HG02970 (cell line): Measurements from ENCODE around the gene FAM210B.
"Not testable (repeated sequence)": the region's sequence is repeated elsewhere in the genome, so short reads cannot be mapped to it uniquely, and the experiment has no call there.

Source experiments
- ATAC-seq: cut with Tn5 transposase; IDR thresholded peaks from one replicate; pipeline ENCODE4 v1.9.1; 2021; ENCODE audit warnings: mild to moderate bottlenecking, moderate library complexity, moderate number of reproducible peaks; ENCODE audit not compliant: unreplicated experiment, low FRiP score

Gene FAM210B

DNA sequence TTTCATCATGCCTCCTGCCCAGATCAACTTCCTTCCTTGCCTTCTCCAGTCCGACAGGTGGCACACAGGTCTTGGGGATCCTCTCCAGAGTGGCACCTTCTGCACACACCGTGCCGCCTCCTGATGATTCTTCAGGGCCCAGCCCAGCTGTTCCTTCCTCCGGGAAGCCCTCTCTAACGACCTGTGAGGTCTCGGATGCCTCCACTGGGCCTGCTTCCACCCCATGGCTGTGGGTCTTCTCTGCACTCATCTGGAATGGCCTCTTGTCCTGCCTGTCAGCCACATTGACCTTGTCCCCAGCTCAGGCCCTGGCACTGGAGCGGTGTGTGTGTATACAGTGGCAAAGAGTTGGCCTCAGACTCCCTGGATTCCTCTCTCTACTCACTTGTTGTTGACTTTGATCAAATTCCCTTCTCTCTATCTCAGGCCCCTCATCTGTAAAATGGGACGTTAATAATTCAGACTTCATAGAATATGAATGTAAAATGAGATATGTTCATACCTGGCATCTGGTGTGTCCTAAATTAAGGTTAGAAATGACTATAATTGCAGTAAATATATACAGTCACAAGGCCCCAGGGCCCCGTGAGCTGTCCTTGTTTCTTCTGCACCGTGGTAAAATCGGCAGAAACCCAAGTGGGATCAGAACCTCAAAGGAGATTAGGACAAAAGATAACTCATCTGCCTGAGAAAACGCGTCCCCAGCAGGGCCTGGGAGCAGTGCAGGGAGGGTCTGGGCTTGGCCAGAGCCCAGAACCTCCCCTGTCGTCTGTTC lies 1.5 kb downstream of the FAM210B start:
- ATAC-seq: no peak

DNA sequence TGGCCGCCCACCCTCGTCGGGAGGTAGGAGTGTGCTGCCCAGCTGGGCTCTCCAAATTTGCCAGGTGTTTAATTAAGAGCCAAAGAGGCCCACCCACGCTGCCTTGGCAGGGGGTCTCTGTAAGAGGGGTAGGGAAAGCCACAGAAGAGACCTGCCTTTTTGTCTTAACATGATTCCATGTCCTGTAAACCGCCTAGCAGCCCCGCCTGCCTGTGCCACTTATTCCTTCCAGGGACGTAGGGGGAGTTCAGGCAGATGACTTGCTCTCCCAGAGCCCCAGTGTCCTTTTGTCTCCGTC lies 2.1 kb downstream of the FAM210B start:
- no peak for ATAC-seq

DNA sequence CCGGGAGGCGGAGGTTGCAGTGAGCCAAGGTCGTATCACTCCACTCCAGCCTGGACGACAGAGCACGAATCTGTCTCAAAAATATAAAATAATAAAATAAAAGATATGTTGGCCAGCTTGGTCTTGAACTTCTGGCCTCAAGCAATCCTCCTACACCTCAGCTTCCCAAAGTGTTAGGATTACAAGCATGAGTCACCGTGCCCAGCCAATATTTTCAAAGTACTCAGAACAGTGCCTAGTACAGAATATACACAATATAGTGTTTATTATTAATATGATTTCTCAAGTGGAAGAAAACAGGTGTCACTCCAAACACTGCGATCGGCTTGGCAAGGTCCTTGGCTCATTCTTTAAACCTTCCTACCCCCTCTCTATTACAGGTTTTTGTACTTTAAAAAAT lies 3.1 kb downstream of the FAM210B start:
- ATAC-seq: no peak

DNA sequence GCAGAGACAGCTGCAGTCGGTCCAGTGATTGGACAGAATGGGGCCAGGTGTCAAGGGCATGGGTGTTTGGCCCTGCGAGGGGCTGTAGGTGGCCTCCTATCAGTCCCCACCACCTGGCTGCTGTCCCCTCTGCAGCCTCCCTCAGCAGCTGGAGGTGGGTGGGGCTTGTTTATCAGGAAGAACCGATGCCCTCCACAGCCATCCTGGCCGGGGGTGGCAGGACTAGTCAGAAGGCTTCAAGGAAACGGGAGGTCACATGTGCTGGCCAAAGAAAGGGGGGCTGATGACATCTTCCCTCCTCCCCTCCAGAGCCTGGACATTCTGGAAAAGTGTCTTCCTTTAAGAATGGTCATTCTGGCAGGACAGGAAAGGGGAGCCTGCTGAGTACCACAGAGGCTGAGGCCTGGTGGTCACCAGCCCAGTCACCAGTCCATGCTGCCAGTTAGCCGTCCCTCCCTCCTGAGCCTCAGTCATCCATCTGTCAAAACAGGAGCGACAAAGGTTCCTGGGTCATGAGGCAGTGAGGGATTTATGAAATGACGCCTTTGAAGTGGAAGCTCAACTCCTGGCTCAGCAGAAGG lies 4.1 kb downstream of the FAM210B start:
- ATAC-seq: no peak

DNA sequence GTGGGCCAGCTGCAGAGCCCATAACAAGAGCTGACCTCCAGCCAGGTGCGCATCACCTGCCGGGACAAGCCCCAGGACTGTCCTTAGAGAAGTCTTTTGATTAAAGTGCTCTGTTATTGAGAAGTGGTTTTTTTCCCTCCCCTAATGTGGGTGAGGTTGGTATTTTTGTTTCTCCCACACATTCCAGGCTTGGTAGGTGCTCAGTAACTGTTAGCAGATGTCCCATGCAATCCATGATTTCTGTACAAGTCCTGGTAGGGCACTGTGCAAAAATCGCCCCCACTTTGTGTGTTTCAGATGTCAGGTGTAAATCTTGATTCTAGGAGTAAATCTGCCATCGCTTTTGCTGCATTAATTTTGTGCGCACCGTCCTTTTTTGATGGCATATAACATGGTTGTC lies 4.7 kb downstream of the FAM210B start:
- no peak for ATAC-seq

DNA sequence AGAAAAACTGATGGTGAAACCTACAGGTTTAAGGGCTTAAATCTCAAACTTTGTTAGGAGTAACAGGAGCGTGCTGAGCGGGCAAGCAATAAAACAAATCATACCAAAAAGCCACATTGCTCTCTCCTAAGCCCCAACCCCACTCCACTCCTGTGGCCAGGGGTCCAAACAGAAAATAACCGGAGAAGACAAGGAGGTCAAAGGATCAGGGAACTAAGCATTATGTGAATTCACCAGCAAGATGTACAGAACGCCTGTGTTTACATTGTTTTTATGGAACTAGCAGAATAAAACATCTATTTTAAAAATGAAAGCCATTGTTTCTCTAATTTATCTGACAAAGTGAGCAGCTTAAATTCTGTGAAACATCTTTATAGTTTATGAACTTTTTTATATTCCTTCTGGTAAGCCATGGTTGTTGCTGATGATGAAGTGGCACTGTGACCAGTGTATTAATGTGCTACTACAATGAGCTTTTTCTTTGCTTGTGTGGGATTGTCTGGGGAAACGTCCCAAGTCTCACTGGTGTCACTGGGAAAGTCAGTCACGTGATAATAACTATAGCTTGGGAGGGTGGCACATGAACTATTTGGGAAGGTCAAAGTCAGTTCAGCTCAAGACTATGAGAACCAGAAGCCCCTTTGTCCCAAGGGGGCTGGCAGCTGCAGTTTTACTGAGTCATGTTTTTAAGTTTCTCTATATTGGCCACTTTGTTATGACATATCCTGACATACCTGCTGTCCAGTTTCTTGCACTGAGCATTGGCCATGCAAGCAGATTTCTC lies 9.8 kb downstream of the FAM210B start:
- ATAC-seq: no peak

DNA sequence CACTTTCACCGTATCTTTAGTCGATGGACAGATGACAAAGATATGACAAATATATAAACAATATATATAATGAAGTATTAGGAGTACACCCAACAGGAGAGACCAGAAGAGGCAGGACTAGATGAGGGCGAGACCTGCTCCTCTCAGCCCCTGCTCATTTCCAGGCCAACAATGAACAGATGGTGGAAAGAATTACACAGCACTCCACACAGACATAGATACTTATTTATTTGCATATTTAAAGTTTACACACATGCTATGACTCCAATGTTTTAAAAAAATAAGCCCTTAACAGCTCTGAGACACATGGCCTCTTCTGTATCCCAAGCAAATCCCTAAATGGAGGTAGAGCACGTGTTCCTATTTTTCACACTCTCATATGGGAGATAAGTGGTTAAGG lies 10.4 kb downstream of the FAM210B start:
- ATAC-seq: no peak

DNA sequence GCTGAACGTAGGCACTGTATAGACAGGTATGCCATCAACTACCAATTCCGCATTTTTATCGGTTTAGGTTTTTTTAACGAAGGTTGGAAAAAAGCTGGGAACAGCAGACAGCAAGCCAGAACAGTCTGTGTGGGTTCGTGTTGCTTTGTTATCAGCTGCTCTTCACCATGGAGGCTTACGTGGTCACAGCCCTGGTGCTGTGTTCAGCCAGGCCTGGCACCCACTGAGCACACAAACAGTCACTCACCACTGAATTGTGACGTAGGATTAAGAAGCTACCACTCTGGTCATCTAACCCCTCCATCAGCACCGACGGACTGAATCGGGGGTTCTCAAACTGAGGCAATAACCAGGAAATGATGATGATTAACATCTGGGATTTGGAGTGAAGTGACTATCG lies 13.2 kb downstream of the FAM210B start:
- ATAC-seq: no peak

DNA sequence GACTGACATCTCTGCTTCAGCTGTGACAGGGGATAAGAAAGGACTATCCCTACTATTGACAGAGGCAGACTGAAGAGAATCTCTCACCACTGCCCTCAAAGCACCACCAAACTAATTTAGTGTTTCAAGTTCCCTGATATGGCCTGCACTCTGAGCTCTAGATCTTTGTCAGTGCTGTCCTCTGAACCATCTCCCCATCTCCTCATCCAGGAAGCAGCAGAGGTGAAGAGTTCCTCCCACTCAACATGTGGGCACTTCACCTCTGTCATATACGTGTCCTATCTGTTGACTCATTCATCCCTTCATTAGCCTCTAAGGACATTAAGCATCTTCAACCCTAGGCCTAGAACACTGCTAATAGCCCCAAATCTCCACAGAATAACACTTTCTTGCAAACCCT lies 14.1 kb downstream of the FAM210B start:
- ATAC-seq: no peak

DNA sequence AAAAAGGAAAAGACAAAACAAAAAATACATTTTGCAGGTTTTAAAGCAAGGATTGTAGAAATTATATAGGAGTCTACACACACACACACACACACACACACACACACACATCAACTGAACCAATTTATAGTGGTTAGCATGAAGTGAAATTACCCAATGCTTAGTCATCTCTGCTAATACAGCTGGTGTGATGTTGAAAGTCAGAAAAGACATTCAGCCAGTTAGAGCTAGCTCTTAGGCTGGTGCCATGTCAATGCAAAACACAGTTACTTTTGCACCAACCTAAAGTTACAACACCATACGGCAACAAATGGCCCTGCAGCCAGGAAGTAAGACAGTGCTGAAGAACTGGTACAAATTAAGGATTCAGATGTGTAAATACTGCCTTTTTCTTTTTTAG lies 15.2 kb downstream of the FAM210B start:
- no peak for ATAC-seq

DNA sequence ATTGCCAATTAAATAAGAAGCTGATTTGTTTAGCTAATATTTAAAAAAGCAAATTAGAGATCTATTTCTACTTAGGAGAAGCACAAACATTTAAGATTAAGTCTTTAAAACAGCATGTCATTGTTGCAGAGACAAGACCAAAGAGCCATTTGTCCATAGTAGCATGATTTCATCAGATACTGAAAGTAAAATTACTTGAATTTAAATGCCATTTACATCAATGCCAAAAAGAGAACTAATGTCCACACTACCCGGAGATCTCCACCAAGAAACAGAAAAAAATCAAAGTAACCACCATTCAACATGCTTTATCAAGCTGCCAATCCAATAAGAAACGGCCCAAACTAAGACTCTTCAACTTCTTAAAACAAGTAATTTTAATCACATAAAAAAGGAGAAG lies 17.6 kb downstream of the FAM210B start:
- no peak for ATAC-seq

DNA sequence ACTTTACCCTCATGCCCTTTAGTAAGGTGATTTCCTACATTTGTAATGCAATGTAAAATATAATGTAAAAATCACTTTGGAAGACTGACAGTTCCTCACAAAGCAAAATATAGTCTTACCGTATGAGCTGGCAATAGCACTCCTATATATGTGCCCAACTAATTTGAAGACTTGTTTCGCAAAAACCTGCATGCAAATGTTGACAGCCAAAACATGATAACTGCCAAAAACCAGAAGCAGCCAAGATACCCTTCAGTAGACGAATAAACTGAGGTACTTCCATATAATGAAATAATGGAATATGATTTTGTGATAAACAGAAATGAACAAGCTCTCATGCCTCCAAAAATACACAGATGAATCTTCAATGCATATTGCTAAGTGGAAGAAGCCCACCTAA lies 19.6 kb downstream of the FAM210B start:
- ATAC-seq: no peak

DNA sequence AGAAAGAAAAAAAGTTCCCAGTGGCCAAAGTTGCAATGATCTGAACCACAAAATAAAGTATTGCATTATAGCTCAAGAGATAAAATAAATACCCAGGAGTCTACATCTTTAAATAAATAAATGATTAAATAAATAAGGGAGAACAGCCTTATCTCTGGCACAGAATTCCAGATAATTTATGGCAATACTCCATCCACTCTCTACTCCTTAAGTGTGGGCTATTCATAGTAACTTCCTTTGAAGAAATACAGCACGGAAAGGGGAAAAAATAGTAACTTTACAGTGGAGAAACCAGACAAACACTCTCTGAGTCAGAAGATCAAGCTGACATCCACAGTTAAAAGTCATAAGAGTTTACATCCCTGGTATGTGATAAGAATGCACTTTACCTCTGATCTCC lies 21.6 kb downstream of the FAM210B start:
- no peak for ATAC-seq

DNA sequence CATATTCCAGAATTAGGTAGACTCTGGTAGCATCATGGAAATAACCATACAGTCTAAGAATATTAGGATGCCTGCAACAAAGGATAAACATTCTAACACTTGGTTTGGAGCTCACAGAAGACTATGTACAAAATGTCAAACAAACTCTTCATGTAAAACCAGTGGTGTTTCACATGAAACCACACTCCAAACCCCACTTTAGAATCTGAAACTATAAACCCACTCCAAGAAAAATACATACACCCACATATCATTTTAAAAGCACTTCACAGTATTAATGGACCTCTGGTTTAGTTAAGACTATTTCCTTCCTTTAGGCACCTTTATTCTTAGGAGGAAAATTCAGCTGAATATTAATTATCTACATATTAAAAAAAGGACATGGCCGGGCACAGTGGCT lies 22.7 kb downstream of the FAM210B start:
- no peak for ATAC-seq

DNA sequence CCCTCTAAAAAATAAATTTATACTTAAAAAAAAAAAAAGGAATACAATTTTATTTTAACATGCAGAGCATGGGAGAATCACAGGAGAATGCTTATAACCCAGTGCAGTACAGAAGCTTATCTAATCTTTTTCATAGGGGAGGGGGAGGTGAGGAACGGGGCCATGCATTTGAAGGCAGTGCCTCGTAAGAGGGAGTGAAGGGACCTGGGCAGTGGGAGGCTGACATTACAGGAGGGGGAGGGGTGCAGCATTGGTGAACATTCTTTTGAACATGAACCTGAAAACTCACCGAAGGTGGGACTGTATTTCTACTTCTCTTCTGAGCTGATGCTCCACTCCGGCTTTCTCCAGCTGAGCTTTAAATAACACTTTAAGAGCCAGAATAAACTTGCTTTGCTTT lies 23.9 kb downstream of the FAM210B start:
- no peak for ATAC-seq

DNA sequence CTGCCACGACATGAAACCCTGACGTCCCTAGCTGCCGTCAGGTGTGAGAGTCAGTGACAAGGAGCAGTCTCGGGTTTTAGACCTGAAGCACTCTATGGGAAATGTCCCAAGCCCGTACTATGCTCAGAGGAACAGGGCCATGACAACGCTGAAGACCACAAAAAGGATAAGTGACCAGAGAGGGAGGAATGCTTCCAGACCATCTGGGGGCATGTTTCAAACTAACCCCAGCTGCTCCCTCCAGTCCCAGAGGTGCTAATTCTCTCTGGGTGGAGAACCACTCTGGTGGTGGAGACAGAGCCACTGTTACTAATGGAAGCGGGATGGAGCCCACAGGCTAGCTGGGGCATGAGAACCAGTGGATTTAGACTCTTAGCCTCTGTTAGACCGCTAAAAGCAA lies 24.6 kb downstream of the FAM210B start:
- no peak for ATAC-seq

DNA sequence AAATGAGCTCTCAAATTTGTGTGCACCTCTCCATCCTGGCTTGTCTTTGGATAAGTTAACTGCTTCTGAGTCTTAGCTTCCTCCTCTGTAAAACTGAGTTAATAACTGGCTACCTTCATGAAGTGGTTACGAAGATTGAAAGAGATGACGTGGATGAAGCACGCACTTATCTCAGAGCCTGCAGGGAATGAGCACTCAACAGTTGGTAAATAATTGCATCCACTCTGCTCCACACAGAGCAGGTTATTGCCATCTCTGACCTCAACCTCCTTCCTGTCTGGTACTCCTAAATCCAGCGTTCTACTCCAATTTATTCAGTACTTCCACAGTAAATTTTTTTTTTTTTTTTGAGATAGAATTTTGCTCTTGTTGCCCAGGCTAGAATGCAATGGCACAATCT lies 26.4 kb downstream of the FAM210B start:
- ATAC-seq: no peak

DNA sequence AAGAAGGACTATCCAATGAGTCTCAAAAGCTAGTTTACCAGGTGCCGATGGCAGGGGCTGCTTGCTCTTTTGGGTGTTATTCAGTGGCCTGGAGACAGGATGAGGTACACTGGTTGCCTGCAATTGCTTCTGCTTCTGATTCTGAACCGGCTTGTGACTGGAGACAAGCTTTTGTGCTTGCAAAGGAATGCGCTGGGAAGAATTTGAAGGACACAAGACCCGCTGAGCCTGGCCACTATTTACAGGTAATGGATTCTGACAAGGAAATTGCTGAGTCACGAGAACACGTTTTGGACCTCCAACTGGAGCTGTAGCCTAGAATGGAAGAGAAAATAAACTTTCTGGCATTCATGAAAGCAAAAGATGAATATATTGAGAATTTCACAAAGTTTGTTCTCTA lies 27.4 kb downstream of the FAM210B start:
- no peak for ATAC-seq

DNA sequence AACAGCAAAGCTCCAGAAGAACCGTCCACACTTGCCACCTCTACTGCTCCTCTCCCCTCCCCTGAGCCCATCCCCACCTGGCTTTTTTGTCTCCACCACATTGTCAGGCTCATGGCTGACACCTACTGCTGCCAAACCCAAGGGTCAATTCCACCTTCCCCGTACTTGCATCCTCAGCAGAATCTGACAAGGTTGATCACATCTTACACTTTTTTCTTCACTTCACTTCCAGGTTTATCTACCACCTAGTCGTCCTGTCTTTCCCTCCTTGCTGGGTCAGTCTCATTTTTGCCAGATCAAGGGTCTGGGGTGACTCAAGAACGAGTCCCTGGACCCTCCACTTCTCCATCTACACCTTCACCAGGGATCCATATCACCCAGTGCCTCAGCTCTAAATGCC lies 30.1 kb downstream of the FAM210B start:
- no peak for ATAC-seq

DNA sequence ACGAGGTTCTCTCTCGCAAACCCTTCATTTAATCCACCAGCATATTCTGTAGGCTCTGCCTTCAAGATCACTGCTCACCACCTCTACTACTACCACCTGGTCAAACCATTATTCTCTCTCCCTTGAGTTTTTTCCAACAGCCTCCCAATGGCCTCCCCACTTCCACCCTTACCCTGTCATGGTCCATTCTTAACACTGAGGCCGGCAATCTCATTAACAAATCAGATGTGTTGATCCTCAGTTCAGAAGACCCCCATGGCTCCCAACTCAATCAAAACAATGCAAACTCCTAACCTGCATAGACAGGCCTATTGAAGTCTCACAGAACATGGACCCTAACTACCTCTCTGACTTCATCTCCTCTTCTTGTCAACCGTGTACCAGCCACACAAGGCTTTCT lies 31.0 kb downstream of the FAM210B start:
- ATAC-seq: no peak

DNA sequence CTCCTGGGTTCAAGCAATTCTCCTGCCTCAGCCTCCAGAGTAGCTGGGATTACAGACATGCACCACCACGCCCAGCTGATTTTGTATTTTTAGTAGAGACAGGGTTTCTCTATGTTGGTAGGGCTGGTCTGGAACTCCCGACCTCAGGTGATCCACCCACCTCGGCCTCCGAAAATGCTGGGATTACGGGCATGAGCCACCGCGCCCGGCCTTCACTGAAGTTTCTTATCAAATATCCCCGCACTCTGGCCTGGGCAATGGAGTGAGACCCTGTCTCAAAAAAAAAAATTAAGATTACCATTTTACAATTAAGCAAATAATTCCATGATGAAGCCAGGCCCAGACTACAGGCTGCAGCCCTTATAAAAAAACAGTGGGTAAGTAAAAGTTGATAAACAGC lies 31.6 kb downstream of the FAM210B start:
- not testable (repeated sequence) for ATAC-seq

DNA sequence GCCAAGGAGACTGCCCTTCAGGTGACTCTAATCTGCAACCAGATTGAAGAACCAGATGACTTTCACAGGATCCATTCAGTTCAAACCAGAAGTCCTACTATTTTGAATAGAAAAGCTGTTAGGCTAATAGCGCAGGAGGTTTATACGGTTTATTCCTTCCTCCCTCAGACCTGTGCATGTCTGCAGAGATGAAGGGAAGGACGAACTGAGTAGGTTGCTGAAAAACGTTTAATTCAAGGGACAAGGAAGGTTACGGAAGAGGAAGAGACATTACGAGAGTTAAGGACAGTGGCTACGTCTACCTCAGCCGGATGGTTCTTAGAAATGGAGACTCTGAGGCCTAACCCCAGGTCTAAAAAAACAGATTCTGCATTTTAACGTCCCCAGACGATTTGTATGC lies 32.3 kb downstream of the FAM210B start:
- ATAC-seq: no peak
